Activated effector memory CD4-positive, alpha-beta T cell treated with anti-CD3 and anti-CD28 coated beads, Interleukin-2, amount 50 U/mL, for 16 hours (primary cell): Measurements from ENCODE around the gene TEN1.

Experiments
- DNase-seq: peaks from one replicate; pipeline ENCODE4 v3.0.0-alpha.2; 2020

The TEN1 gene

DNA sequence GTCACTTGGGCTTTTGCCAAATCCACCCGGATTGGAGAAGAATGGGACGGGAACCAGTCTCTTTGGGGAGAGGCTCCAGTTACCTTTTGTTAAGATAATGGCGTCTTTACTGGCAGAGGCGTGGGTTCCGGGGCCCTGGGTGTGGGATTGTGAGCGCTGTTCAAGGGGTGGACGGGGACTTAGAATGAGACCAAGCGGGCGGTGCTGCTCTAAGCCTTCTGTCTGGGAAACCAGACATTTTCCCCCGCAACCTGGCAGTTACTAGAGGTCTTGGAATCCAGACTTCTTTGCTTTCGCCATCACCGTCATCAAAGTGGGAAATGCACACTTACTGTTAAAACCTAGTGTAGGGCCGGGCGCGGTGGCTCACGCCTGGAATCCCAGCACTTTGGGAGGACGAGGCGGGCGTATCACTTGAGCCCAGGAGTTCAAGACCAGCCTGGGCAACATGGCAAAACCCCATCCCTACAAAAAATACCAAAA lies 706 bp downstream of the TEN1 start:
- no peak for DNase-seq

DNA sequence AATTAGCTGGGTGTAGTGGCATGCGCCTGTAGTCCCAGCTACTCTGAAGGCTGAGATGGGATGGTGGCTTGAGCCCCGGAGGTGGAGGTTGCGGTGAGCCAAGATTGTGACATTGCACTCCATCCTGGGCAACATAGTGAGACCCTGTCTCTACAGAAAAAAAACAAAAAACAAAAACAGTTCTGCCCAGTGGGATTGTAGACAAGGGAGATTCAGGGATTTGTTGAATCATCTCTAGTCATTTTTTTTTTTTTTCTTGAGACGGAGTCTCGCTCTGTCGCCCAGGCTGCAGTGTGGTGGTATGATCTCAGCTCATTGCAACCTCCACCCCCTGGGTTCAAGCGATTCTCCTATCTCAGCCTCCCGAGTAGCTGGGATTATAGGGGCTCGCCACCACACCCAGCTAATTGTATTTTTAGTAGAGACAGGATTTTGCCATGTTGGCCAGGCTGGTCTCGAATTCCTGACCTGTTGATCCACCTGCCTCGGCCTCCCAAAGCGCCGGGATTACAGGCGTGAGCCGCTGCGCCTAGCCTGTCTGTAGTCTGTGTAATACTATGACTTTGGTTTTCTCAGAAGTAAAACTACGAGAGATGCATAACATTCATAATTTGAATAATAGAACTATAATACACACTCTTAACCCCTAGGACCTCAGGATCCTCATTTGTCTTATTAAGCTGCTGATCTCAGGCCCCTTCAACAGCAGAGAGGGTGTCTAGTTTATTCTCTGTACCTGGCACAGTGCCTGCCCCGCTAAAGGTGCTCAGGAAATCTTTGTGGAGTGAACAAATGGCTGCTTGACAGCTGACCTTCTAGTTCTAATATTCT lies 1.4 kb downstream of the TEN1 start:
- DNase-seq: no peak

DNA sequence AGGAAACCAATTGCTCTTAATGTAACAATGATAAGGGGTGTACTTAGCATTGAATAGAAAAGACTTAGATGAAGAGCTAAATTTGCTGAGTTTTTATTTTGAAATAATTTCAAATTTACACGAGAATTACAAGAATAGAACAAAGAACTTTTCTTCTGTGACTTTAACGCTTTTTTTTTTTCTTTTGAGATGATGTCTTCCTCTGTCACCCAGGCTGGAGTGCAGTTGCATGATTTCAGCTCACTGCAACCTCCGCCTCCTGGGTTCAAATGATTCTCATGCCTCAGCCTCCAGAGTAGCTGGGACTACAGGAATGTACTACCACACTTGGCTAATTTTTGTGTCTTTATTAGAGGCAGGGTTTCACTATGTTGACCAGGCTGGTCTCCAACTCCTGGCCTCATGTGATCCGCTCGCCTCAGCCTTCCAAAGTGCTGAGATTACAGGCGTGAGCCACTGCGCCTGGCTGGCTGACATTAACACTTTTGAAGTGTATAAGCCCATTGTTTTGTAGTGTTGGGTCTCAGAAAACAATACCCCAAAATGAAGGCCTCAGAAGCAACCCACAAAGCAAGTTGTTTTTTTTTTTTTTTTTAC lies 2.1 kb downstream of the TEN1 start:
- DNase-seq: no peak

DNA sequence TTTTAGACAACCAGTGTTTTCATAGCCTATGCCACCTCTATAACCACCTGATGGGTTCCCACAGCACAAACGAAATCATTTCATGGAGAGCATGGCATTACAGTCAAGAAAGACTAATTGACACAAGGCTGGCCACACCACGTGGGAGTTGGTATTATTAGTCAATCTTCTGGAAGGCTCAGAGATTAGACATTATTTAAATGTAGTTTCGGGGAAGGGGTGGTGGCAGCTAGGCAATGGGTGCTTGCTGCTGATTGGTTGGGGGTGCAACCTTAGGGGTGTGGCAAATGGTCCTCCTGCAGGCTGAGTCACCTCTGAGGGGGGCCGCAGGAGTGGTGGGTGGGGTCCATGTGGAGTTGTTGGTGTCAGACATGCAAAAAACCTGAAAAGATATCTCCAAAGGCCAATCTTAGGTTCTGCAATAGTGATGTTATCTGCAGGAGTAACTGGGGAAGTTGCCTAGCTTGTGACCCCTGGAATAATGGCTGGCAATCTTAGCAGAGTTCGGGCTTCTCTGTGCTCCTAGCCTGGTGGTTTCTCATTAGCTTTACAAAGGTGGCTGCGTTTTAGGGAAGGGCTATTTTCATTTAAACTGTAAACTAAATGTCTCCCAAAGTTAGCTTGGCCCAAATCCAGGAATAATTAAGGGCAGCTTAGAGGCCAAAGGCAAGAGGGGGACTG lies 4.6 kb downstream of the TEN1 start:
- DNase-seq: no peak

DNA sequence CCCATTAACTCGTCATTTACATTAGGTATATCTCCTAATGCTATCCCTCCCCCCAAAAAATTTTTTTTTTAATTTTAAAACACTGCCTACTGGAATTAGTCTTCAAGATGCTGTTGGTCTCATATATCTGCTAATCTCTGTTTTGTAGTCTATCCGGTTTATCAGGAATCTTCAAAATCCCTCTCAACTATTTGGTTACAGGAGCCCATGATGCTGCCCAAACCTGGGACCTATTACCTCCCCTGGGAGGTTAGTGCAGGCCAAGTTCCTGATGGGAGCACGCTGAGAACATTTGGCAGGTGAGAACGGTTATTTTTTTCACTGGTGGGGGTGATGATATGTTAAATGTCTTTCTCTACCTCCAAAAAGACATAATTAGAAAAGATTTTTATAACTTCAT lies 6.9 kb downstream of the TEN1 start:
- no peak for DNase-seq

DNA sequence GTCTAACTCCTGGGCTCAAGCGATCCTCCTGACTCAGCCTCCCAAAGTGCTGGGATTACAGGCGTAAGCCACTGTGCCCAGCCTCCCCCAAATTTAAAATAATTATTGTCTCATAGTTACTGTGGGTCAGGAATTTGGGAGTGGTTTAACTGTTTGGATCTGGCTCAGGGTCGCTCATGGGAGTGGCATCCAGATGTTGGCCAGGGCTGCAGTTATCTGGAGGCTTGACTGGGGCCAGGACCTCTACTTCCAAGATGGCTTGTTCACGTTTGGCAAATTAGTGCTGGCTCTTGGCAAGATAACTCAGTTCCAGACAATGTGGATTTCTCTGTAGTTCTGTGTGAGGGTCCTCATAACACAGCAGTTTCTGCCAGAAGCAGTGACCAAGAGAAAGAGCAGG lies 8.0 kb downstream of the TEN1 start:
- DNase-seq: peak; percentile 25

DNA sequence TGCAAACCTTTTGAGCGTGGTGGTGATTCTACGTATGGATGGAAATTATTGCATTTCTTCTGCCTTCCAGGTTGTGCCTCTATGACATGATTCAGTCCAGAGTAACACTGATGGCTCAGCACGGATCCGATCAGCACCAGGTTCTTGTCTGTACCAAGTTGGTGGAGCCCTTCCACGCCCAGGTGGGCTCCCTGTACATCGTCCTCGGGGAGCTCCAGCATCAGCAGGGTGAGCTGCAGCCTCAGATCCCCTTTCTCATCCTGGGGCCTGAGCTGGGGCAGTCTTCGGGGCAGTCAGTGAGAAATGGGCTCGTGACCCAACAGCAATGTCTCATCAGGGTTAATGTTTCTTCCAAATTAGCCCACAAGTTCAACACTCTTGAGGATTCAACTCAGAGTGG lies 12.4 kb downstream of the TEN1 start:
- no peak for DNase-seq

DNA sequence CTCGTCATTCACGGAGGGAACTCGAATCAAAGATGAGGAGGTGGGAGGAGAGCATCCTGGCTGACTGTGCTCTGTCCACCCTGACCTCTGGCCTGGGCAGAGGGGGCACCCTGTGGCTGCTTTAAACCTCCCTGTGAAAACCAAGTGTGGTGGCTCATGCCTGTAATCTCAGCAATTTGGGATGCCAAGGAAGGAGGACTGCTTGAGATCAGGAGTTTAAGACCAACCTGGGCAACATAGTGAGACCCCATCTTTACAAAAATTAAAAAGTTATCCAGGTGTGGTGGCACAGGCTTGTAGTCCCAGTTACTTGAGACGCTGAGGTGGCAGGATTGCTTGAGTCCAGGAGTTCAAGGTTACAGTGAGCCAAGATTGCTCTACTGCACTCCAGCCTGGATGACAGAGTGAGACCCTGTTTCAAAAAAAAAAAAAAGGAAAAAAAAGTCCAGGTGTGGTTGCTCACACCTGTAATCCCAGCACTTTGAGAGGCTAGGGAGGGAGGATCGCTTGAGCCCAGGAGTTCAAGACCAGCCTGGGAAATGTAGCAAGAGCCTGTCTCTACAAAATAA lies 15.8 kb downstream of the TEN1 start:
- no peak for DNase-seq

DNA sequence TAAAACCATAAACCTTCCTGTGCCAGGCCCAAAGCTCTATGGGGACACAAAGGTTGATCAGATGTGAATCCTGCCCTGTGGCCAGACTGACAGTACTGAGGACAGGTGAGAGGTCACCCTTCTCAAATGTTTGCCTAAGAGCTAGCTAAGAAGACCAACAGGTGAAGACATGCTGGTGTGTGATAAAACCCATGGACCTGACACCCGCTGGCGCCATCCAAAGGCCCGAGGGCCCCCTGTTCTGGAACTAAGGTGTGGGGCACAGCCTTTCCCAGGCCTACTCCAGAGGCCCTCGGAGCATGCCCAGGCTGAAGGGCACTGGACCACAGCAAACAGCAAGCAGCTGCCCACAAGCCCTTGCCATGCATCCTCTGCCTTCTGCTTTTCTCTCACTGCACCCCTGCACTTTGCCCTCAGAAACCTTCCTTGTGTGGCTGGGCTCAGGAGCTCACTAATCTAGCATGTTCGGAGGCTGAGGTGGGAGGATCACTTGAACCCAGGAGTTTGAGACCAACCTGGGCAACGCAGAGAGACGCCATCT lies 16.4 kb downstream of the TEN1 start:
- DNase-seq: no peak

DNA sequence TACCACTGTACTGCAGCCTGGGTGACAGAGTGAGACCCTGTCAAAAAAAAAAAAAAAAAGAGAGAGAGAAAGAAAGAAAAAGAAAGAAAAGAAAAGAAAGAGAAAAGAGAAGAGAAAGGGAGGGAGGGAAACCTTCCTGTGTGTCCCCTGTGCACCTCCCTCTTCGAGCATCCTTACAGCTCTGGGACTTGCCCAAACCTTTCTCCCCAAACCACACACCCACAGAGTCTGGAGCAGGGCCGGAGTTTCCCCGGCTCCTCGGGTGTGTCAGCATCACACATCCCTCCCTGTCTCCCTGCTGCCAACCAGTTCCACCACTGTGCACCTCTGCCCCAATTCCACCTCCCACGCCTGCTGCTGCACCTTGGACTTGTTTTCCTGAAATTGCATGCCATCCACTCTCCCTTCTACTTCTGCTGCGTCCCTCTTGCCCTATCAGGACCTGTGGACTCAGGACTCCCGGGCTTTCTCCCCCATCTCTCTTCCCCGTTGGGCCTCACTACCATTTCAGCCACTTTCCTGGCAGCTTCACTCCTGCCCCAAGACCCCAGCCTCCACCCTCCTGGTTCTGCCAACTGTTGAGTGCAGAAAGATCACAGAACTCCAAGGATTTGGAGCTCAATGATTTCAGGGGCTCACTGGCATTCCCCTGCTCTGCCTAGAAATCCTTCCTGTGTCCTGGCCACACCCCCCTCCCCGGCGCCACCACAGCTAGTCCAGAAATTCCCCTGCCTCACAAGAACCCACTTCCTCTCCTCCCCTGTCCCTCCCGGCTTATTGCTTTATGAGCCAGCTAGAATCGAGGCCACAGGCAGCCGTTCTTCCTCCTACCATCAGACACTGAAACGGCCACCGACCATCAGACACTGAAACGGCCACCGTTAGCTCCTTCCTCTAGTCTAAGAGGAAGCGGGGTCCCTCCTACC lies 17.9 kb downstream of the TEN1 start:
- peak; percentile 82 for DNase-seq

DNA sequence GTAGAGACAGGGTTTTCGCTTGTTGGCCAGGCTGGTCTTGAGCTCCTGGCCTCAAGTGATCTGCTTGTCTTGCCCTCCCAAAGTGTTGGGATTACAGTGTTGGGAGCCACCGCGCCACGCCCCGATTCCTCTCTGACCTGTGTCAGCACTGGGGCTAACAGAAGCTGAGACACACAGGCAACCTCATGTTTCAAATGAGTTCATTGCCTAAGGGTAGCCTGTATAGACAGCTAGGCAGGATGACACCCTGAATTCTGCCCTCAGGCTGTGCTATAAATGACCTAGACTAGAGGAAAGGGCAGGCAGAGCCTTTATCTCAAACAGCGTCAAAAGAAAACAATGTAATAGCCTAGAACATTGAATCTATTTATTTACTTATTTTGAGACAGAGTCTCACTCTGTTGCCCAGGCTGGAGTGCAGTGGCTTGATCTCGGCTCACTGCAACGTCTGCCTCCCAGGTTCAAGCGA lies 19.3 kb downstream of the TEN1 start:
- DNase-seq: no peak

DNA sequence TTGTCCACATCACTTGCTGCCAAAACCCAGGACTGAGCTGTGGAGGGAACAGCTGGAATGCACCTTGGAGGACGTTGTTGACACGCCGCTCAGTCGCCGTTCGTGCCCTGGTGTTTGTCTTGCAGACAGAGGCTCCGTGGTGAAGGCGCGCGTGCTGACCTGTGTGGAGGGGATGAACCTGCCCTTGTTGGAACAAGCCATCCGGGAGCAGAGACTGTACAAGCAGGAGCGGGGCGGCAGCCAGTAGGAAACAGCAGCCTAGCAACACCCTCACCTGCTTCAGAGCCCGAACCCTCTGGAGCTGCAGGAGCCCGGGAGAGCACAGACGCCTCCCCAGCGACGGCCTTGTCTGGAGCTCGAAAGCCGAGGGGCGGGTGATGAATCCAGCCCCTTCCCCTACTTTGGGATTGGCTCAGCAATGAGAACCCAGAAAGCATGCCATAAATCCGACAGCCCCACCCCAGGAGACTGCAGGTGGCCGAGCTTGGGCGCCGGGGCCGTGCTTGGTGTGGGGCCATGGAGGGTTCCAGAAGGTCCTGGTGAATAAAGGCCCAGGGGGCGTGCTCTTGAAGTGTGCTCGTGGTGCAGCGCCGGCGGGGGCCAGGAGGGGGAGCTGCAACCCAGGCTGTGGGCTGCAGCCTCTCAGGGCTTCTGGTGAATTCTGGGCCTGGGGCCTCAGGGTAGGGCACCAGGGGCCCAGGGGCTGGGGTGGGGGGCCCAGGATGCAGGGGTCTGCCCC lies 21.1 kb downstream of the TEN1 start:
- DNase-seq: peak; percentile 86

DNA sequence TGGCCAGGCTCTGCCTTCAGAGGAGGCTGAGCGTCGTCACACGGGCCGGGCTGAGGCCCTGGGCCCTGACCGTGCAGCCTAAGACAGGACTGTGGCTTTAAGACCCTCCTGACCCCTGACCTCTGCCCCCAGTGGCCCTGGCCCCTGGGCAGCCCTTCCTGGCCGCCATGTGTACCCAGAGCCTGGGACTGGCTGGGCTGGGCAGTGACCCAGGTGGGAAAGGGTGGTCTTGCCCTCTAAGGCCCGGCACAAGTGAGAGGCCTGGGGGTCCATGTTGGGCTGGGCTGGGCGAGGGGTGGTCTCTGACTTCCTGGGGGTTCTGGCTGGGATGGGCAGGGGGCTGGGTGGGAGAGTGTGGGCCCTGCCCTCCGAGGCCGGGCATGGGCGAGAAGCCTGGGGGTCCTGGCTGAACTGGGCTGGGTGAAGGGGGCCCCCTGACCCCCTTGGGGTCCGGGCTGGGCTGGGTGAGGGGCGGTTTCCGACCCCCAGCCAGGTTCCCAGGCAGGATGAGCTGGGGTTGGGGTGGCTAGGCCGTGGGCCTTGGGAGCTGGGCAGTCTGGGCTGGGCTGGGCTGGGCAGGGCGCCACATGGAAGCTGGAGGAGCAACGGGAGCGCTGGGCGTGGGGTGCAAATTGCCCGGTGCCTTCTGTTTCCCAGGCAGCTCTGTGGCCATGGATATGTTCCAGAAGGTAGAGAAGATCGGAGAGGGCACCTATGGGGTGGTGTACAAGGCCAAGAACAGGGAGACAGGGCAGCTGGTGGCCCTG lies 21.9 kb downstream of the TEN1 start, which contains the start of gene CDK3:
Gene CDK3, plus strand, starts transcription at position 101 of the 767 bp plus-strand sequence. Its CDS starts 571 bp downstream, at position 672.
- no peak for DNase-seq

DNA sequence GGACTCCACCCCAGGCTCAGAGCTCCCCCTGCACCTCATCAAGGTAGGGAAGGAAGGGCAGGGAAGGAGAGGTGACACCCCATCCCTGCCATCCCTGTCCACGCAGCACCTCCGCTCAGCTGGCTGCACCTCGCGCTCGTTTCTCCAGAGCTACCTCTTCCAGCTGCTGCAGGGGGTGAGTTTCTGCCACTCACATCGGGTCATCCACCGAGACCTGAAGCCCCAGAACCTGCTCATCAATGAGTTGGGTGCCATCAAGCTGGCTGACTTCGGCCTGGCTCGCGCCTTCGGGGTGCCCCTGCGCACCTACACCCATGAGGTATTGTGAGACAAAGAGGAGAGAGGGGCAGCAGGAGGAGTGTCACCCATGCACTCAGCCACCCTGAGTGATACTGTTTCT lies 23.1 kb downstream of the TEN1 start:
- DNase-seq: no peak

DNA sequence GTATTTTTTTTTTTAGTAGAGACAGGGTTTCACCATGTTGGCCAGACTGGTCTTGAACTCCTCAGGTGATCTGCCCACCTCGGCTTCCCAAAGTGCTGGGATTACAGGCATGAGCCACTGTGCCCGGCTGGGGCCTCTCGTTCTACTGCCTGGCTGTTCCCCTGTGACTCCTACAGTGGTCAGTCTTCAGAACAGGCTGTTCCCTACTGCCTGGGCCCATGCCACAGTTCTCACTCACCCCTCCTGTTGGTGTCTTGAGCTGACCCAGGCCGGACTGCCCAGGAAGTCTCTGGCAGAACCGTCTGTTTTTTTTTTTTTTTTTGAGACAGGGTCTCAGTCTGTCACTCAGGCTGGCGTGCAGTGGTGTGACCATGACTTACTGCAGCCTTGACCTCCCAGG lies 24.9 kb downstream of the TEN1 start:
- no peak for DNase-seq

DNA sequence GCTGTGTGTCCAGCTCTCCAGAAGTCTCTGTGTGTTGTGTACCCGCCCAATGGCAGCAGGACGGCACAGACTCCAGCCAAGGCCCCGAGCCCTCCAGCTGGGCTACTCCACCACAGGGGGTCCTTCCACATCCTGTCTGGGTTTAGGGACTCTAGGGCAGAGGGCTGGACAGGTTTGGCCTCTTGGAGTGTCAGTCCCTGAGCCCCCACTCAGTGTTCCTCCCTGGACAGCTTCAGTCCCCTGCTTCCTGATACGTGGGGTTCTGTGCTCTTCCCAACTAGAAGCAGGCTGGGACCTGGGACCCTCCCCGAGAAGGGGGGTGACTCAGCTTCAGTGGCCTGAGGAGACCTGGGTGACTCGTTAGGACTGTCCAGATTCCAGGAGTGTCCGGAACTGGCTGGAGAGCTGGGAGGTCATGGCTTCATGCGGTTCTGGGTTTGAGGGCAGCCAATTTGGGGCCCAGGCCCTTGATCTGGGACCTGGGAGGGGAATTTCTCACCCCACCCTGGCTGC lies 25.8 kb downstream of the TEN1 start:
- DNase-seq: no peak

DNA sequence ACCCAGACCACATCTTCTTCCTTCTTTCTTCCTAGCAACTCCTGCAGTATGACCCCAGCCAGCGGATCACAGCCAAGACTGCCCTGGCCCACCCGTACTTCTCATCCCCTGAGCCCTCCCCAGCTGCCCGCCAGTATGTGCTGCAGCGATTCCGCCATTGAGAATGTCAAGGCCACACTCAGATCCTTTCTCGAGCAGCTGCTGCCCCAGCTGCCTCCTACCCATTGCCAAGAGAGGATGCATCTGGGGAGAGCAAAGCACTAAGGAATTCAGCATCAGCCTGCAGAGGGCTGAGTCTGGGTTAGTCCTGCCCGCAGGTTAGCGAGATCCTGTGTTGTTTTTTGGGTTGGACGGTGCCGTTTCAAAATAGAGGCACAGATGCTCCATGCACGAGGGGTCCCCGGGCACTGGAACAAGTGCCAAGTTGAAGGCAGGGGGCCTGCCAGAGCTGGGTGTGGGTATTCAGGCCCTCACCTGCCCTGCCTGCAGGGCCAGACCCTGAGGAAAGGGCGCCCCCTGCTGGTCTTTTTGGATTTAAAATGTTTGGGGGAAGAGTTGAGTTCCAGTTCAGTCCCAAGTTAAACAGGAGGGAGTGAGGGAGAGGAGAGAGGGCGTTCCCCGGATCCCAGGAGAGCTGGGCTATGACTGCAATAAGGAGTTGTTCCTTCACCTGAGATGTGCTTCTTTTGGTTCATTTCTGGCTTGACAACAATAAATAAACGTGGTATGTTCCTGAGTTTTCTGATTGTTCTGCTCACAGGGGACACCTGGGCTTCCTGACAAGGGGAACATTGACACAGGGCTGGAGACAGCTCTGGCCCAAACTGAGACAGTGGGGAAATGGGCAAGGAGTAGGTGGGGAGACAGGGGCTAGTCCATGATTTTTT lies 26.5 kb downstream of the TEN1 start:
- DNase-seq: peak; percentile 92

DNA sequence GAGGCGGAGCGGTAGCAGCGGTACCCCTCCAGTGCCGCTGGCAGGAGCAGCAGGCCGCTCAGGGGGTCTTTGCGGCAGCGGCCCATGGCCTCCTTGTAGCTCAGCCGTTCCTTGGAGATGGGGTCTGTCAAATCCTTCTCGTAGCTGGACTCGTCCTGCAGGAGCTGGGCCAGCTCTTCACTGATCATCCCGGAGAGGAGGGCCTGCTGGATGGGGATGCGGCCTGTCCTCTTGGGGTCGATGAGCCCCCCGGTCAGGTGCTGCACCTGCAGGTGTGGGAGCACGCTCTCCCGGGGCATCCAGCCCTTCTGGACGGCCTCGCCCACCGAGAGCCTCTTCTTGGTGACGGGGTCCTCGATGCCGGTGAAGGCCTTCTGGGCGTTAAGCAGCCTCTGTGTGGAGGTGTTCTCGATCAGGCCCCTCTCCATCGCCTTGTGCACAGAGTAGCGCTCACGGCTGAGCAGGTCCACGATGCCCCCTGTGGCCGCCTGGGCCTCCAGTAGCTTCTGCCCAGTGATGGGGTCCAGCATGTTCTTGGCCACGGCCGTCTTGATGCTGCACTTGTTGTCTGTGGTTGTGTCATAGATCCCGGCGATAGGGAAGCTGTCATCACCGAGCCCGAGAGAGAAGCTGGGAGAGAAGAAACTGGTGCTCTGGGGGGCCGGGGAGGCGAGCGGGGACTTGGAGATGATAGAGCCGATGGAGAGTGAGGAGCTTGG lies 28.2 kb downstream of the TEN1 start:
- DNase-seq: no peak

DNA sequence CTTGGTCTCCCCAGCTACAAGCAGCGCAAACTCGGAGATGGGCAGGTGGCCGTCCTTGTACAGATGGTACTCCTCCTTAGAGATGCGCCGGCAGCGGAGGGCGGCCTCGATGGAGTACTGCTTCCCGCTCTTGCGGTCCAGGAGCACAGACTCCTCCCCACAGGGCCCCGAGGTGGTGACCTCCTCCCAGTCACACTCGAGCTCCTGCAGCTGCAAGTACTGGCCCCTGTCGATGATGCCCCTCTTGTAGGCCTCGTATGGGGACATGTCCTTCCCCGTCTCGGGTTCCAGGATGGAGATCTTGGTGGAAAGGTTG lies 28.8 kb downstream of the TEN1 start:
- no peak for DNase-seq
